ENCODE measurements around the gene STOM.

The STOM gene

GRCh38 chr9:121344184-121344583, 25.9 kb downstream of the STOM start:
- no peak for DNase-seq

- no peak for DNase-seq
Observed at GRCh38 chr9:121340676-121341392, 29.2 kb downstream of the STOM start.

GRCh38 chr9:121339437-121339836, 30.6 kb downstream of the STOM start:
- DNase-seq, result no peak

GRCh38 chr9:121336665-121337064, 33.4 kb downstream of the STOM start:
- DNase-seq, result no peak

- DNase-seq, result no peak
Observed at GRCh38 chr9:121333950-121334773, 35.9 kb downstream of the STOM start.

DNA sequence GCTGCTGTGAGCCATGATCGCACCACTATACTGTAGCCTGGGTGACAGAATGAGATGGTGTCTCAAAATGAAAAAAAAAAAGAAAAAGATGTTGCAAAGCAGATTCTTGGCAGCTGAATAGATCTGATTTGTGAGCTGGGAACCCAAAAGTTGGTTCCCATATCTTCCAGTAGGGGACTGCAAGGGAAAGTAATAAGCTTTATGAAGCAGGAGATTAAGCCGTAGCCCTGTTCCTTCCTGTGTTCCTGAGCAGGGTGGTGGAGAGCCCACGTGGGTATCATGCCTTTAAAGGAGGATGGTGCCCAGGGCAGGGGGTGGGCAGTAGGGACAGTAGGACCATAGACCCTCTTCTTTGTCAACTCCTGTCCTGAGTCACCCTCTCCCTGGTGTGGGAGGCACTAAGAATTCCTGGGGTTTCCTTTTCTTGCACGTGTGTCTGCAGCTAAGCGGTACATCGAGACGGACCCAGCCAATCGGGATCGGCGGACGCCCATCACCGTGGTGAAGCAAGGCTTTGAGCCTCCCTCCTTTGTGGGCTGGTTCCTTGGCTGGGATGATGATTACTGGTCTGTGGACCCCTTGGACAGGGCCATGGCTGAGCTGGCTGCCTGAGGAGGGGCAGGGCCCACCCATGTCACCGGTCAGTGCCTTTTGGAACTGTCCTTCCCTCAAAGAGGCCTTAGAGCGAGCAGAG, 37.9 kb downstream of the STOM start:
- no peak for DNase-seq

- no peak for DNase-seq
Observed at GRCh38 chr9:121331549-121331948, 38.5 kb downstream of the STOM start.

- DNase-seq, result no peak
Observed at GRCh38 chr9:121328876-121329681, 41.0 kb downstream of the STOM start.

- no peak for DNase-seq
Observed at GRCh38 chr9:121328476-121328875, 41.6 kb downstream of the STOM start.

GRCh38 chr9:121326901-121327613, 43.0 kb downstream of the STOM start:
- DNase-seq, result no peak

- DNase-seq, result no peak
Observed at GRCh38 chr9:121326130-121326838, 43.8 kb downstream of the STOM start.

DNA sequence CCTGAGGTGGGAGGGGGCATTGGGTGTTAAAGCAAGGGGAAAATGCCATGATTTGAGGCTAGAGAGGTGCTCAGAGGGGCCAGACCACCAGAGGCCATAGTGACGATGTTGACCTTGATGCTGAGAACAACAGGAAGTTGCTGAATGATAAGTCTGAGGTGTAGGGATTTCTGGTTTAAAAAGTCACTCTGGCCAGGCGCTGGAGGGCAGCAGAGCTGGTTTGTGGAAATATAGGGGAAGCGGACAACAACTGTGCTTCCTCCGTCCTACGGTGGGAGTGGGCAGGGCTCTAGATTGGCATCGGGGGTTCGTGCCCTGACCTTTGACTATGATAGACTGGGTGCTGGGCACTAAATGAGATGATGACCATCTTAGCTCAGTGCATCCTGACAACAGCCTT, 44.7 kb downstream of the STOM start:
- no peak for DNase-seq

- DNase-seq, result no peak
Observed at GRCh38 chr9:121324755-121325154, 45.3 kb downstream of the STOM start.

- no peak for DNase-seq
Observed at GRCh38 chr9:121324316-121324715, 45.7 kb downstream of the STOM start.

GRCh38 chr9:121323449-121324151, 46.5 kb downstream of the STOM start:
- no peak for DNase-seq

DNA sequence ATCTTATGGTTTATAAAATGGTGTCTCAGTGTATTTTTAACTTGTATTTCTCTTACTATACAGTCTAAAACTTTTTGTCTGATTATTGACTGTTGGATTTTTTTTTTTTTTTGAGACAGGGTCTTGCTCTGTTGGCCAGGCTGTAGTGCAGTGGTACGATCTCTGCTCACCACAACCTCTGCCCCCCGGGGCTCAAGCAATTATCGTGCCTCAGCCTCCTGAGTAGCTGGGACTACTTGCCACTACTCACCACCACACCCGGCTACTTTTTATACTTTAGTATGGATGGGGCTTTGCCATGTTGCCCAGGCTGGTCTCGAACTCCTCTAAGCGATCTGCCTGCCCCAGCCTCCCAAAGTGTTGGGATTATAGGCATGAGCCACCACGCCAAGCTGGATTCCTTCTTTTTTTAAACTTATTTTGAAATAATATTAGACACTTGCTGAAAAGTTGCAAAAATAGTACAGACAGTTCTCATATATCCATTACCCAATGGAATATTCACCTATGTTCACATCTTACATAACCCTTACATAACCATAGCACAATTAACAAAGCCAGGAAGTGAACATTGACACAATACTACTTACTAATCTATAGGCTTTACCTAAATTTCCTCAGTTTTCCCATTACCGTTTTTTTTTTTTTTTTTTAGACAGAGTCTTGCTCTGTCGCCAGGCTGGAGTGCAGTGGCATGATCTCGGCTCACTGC, 47.2 kb downstream of the STOM start:
- DNase-seq, result no peak

GRCh38 chr9:121322037-121322736, 47.9 kb downstream of the STOM start:
- no peak for DNase-seq

GRCh38 chr9:121321016-121321503, 49.0 kb downstream of the STOM start:
- peak in 1 of 2 donors; percentile 31 for DNase-seq

GRCh38 chr9:121319383-121319780, 50.7 kb downstream of the STOM start:
- DNase-seq, result no peak
